Activated effector memory CD4-positive, alpha-beta T cell treated with anti-CD3 and anti-CD28 coated beads, Interleukin-2, amount 50 U/mL, for 16 hours (primary cell): ENCODE data around the gene EXOSC7.

Experiments
- DNase-seq: peaks from one replicate; pipeline ENCODE4 v3.0.0-alpha.2; 2020

The EXOSC7 gene

GRCh38 chr3:44976002-44976815 is at the start of gene EXOSC7, which contains the start of gene ZDHHC3:
Gene EXOSC7 (plus strand): TSS chr3:44976244. CDS start chr3:44976278, 34 bp downstream.
Gene ZDHHC3 (minus strand): TSS chr3:44976174. CDS start chr3:44959436, 16,738 bp downstream.
- peak; percentile 95 for DNase-seq

GRCh38 chr3:44926921-44927320 is 49.1 kb upstream of the EXOSC7 start:
- DNase-seq, result peak; percentile 54

GRCh38 chr3:44927371-44927770 is 48.7 kb upstream of the EXOSC7 start:
- DNase-seq, result peak; percentile 25

GRCh38 chr3:44929782-44930181 is 46.3 kb upstream of the EXOSC7 start:
- DNase-seq, result peak; percentile 50

GRCh38 chr3:44930911-44931310 is 45.1 kb upstream of the EXOSC7 start:
- peak; percentile 25 for DNase-seq

- DNase-seq, result peak; percentile 12
These were observed 44.3 kb upstream of the EXOSC7 start for GRCh38 chr3:44931791-44932190.

- DNase-seq, result no peak
These were observed 43.8 kb upstream of the EXOSC7 start for GRCh38 chr3:44932271-44932670.

GRCh38 chr3:44932986-44933944 is 42.8 kb upstream of the EXOSC7 start:
- DNase-seq, result peak; percentile 50

GRCh38 chr3:44939581-44940036 is 36.4 kb upstream of the EXOSC7 start:
- no peak for DNase-seq

GRCh38 chr3:44942202-44942921 is 33.7 kb upstream of the EXOSC7 start:
- peak; percentile 33 for DNase-seq

- DNase-seq, result peak; percentile 30
These were observed 27.8 kb upstream of the EXOSC7 start for GRCh38 chr3:44948239-44948638.

- peak; percentile 44 for DNase-seq
These were observed 26.3 kb upstream of the EXOSC7 start for GRCh38 chr3:44949770-44950169.

GRCh38 chr3:44950275-44950734 is 25.7 kb upstream of the EXOSC7 start:
- DNase-seq, result peak; percentile 8

GRCh38 chr3:44952689-44953088 is 23.4 kb upstream of the EXOSC7 start:
- DNase-seq, result no peak

- no peak for DNase-seq
These were observed 21.7 kb upstream of the EXOSC7 start for GRCh38 chr3:44954304-44954703.

GRCh38 chr3:44954962-44955361 is 21.1 kb upstream of the EXOSC7 start:
- DNase-seq, result peak; percentile 34

- peak; percentile 6 for DNase-seq
These were observed 20.1 kb upstream of the EXOSC7 start for GRCh38 chr3:44955917-44956316.

- DNase-seq, result peak; percentile 24
These were observed 18.1 kb upstream of the EXOSC7 start for GRCh38 chr3:44957986-44958385.

GRCh38 chr3:44958386-44958785 is 17.7 kb upstream of the EXOSC7 start:
- peak; percentile 9 for DNase-seq

- peak; percentile 5 for DNase-seq
These were observed 15.5 kb upstream of the EXOSC7 start for GRCh38 chr3:44960387-44961026.

- no peak for DNase-seq
These were observed 14.2 kb upstream of the EXOSC7 start for GRCh38 chr3:44961888-44962287.
